ENCODE results near the gene VPS45.

Gene VPS45

GRCh38 chr1:150073516-150073915, 5.9 kb downstream of the VPS45 start:
- no peak for DNase-seq

DNA sequence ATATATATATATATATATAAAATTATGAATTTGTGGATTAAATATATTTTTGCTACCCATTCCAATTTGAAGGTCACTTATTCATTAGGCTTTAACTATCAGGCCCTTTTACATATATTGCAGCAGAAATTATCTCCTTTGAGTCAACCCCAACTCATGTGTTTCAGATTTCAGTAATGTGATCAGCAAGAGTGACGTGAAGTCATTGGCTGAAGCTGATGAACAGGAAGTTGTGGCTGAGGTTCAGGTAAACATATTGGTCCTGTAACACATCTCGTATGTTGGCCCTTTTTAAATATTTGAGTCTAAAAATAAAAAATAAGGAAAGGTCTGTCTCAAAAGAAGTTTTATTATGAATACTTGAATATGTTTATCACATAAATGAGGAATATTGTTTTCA, 8.5 kb downstream of the VPS45 start:
- DNase-seq: no peak

DNA sequence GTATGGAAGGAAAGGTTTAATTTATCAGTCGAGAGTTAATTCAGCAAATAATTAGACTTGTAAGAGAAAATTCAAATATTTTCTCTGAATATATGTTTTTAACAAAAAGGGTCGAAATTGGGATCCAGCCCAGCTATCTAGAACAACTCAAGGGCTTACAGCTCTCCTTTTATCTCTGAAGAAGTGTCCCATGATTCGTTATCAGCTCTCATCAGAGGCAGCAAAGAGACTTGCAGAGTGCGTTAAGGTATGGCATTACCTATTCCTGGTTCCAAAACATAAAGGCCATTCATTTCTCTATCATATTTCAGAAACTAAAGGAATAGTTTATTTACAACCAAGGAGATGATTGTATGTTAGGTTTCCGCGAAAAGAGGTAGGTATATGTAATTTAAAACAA, 9.4 kb downstream of the VPS45 start:
- no peak for DNase-seq

DNA sequence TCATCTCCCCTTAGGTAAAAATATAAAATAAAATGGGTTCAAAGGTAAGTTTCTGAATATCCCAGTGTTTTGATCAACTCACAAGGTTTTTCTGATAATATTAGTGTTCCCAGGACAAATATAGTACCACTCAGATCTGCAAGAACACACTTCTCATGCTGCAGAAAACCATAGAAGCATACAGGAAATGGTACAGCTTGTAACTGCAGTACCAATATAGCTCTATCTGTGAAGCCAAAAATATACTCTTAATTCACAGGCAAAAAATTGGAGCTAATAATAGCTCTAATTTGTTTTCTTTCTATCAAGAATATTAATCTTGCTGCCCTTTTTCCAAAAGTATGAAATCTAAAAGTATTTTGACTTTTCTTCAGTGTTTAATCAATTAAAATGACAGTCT, 13.2 kb downstream of the VPS45 start:
- no peak for DNase-seq

DNA sequence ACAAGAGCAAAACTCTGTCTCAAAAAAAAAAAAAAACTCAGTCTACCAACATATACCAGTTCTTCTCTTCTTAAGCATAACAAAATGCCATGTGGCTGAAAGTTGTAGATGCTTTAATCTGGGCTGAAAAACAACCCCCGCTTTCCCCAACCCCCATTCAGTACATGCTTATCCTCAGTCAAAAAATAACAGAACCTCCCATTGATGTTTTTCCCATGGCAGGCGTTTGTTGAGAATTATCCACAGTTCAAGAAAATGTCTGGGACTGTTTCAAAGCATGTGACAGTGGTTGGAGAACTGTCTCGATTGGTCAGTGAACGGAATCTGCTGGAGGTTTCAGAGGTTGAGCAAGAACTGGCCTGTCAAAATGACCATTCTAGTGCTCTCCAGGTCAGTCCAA, 14.9 kb downstream of the VPS45 start:
- DNase-seq: no peak

GRCh38 chr1:150083907-150084306, 16.3 kb downstream of the VPS45 start:
- no peak for DNase-seq

- DNase-seq: no peak
Observed at GRCh38 chr1:150085406-150085805, 17.8 kb downstream of the VPS45 start.

DNA sequence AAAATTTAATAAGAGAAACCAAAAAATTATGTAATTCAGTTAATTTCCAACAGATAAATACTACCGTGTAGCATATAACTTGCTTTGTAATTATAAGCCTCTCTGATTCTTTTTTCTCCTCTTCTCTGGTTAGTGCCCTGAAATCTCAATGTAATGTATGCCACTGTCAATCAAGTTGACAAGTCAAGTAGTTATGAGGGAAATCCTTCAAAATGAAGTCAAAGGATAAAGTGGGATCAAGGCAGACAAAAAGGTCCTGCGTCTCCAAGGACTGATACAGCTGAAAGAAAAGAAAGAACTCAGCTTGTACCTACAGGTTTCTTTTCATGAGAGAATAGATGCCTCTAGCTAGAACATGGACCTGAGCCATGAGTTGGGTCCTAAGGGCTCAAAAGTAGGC, 19.8 kb downstream of the VPS45 start:
- DNase-seq: no peak

GRCh38 chr1:150089846-150090520, 22.4 kb downstream of the VPS45 start:
- no peak for DNase-seq

DNA sequence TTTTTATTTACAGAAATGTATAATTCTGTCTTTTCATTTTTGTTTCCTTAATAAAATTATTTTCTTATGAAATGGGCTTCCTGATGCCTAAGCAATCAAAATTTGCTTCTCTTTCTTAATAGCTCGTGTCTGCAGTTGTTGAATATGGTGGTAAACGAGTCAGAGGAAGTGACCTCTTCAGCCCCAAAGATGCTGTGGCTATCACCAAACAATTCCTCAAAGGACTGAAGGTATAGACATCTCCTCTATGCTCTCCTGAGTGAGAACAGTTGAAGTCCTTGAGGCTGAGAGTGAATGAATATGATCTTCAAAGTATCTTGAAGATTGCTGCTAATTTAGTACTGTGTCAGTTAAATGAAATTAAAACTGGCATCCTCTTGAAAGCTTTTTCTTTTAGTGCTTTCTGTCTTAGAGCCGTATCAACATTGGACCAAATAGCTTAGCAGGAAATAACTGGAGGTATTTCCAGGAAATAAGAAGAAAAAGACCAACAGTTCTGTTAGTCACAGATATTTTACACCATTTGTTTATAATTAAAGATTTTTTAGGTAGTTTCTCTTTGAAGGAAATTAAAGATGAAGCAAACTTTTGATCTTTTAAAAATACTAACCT, 24.7 kb downstream of the VPS45 start:
- no peak for DNase-seq

GRCh38 chr1:150093805-150094204, 26.2 kb downstream of the VPS45 start:
- DNase-seq: no peak

DNA sequence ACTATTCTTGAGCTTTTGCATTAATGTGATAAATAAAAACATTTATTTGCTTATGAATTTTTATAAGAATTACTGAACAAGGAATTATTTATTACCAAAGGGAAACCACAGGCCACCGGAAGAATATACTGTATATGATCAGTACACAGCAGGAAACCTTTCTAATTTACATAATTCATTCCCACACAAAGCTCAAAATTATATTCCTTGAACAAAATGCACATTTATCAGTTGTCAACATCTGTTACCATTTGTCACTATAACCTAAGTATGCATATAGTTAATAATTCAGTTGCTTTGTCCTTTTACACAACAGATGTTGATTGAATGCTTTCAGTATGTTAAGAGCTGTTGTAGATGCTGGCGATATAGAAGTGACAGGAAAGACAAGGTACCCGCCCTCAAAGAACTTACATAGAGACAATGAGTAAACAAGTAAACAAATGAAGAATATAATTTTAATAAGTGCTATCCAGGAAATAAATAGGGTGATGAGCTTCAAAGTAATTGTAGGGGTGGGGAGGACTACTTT, 27.2 kb downstream of the VPS45 start:
- DNase-seq: no peak

GRCh38 chr1:150102986-150103385, 35.4 kb downstream of the VPS45 start:
- no peak for DNase-seq

GRCh38 chr1:150106341-150106740, 38.8 kb downstream of the VPS45 start:
- no peak for DNase-seq

- no peak for DNase-seq
Observed at GRCh38 chr1:150109586-150109985, 42.0 kb downstream of the VPS45 start.

GRCh38 chr1:150110116-150110515, 42.5 kb downstream of the VPS45 start:
- DNase-seq: no peak

DNA sequence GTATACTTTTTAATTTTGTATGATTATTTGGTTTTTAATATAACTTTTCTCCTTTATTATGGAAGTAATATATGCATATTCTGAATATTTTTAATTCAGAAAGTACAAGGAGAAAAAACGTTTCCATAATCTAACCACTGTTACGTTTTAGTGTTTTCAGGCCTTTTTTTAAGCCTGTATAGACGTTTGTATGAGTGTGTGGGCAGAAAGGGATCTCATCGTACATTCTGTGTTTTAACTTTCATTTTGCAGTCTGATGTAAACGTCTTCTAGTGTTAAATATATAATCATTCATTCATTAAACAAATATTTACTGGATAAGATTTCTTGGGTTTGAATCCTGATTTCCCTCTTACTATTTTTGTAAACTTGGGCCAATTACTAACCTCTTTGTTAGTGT, 44.1 kb downstream of the VPS45 start:
- no peak for DNase-seq

- no peak for DNase-seq
Observed at GRCh38 chr1:150115121-150115520, 47.5 kb downstream of the VPS45 start.

DNA sequence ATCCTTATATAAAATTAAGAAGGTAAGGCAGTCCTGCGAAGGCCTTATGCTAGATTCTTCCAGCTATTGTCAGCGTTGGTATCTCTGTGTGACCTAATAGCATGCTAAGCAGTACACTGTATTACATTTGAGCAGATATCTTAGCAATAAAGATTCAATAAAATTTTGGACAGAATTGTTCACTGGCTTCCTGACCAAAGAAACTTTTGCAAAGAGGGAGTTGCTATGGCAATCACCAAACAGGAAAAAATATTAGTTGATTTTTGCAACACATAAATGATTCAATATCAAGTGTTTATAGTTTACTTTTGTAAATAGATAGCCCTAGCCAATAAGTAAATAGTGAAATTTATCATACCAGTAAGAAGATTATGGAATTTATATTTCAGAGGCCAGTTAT, 51.1 kb downstream of the VPS45 start:
- DNase-seq: no peak

GRCh38 chr1:150121236-150121862, 53.8 kb downstream of the VPS45 start:
- DNase-seq: no peak

DNA sequence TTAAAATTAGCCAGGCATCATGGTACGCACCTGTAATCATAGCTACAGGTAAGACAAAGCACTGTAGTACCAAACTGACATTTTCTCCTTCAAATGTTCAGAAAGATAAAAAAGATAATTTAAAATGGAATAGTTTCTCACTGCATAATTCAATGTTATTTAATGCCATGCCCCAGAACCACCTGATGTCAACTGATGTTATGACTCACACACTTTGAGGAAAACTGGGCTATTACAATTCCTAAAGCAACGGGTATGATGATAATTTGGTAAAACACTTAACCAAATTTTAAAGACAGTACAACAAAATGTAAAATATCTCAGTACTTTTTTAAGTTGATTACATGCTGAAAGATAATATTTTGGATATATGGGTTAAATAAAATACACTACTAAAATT, 59.2 kb downstream of the VPS45 start:
- no peak for DNase-seq

DNA sequence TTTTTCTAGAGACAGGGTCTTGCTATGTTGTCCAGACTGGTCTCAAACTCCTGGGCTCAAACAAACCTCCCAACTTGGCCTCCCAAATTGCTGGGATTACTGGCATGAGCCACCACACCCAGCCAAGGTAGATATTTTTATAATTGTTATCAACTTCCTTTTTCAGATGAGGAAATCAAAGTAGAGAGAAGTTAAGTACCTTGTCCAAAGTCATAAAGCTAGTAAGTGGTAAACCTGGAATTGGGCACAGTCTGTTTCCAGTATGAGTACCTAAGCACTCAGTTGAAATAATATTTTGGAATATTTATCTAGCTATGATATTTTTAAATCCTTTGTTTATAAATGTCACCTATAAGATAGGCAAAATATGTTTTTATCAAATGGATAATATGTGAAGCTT, 59.9 kb downstream of the VPS45 start:
- no peak for DNase-seq

DNA sequence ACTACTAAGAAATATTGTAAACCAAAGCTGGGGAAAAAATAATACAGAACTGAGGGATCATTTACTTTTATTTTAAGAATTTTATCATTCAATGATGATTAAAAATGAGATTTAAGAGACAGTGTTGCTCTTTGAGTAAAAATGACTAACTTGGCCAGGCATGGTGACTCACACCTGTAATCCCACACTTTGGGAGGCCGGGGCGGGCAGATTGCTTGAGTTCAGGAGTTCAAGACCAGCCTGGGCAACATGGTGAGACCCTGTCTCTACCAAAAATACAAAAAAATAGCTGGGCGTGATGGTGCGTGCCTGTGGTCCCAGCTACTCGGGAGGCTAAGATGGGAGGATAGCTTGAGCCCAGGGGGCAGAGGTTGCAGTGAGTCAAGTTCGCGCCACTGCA, 60.3 kb downstream of the VPS45 start:
- DNase-seq: no peak

DNA sequence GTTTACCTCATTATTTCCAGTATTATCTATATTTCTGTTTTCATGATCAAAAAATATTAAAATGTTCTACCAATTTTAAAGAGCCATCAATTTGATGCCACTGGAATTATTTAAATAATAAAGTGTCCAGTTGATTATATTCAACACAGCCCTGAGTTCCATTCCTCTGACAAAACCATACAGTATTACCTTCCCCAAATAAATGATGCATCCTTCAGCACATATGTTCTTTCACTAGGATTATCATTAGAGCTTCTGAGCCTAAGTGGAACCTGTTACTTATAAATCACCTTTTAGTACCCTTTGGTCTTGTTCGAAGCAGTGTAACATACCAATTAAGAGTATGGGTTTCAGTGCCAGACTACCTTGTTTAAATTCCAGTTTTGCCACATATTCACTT, 64.8 kb downstream of the VPS45 start:
- no peak for DNase-seq
